CD14-positive monocyte (primary cell): Measurements from ENCODE around the gene TMEM178B. TPM values are rescaled to one million over a fixed set of nuclear protein-coding genes. Genes with fewer than 3 reads are reported as not detected.

ENCODE experiments used
- DNase-seq, 3 donors: peaks; one replicate each; pipeline ENCODE4 v3.0.0-alpha.2; 2011 to 2022
- H2AFZ ChIP-seq: 2 replicates; pipeline ENCODE4 v1.6.0; 2012; ENCODE audit warnings: mild to moderate bottlenecking, low read depth, low read length, inconsistent platforms; ENCODE audit not compliant: insufficient read depth, poor library complexity, severe bottlenecking
- H3K27ac ChIP-seq, 2 donors: 1 replicate in 1 of 2; 2 replicates in 1 of 2; pipeline ENCODE4 v1.5.1; 2012 to 2013; ENCODE audit warnings: low read length in 2 of 2, control low read depth in 1 of 2, inconsistent platforms in 1 of 2, low read depth in 1 of 2, mild to moderate bottlenecking in 1 of 2
- H3K27me3 ChIP-seq, 2 donors: one replicate each; pipeline versions ENCODE4 v1.6.0 to v1.6.1; 2011 to 2013; ENCODE audit warnings: low read length in 2 of 2; ENCODE audit not compliant: control insufficient read depth in 2 of 2, insufficient read depth in 2 of 2
- H3K36me3 ChIP-seq, 2 donors: replicated peaks in 1 of 2; 1 replicate in 1 of 2; 2 replicates in 1 of 2; pipeline versions ENCODE4 v1.5.1 to v1.6.1; 2012 to 2013; ENCODE audit warnings: low read length in 2 of 2, control low read depth in 1 of 2, inconsistent platforms in 1 of 2, mild to moderate bottlenecking in 1 of 2; ENCODE audit not compliant: insufficient read depth in 2 of 2, control insufficient read depth in 1 of 2
- H3K4me1 ChIP-seq, 2 donors: 1 replicate in 1 of 2; 2 replicates in 1 of 2; pipeline versions ENCODE4 v1.5.1 to v1.6.1; 2012 to 2013; ENCODE audit warnings: low read length in 2 of 2, control low read depth in 1 of 2, inconsistent platforms in 1 of 2, mild to moderate bottlenecking in 1 of 2, moderate library complexity in 1 of 2; ENCODE audit not compliant: insufficient read depth in 2 of 2, control insufficient read depth in 1 of 2
- H3K4me2 ChIP-seq: replicated peaks from 2 replicates; pipeline ENCODE3; 2012; ENCODE audit warnings: low read length, moderate library complexity, mild to moderate bottlenecking; ENCODE audit not compliant: poor library complexity, severe bottlenecking; ENCODE audit errors: extremely low read depth
- H3K4me3 ChIP-seq, 3 experiments: fragments of 200-600 bp in 1 of 3; sonication (generic) in 1 of 3; replicated peaks in 1 of 3; 1 replicate in 2 of 3; 2 replicates in 1 of 3; pipeline ENCODE4 v1.5.1; 2011 to 2013; ENCODE audit warnings: low read length in 3 of 3, mild to moderate bottlenecking in 3 of 3, control low read depth in 2 of 3, low read depth in 2 of 3, inconsistent platforms in 1 of 3, moderate library complexity in 1 of 3
- H3K79me2 ChIP-seq: 2 replicates; pipeline ENCODE4 v1.6.0; 2012; ENCODE audit warnings: mild to moderate bottlenecking, control low read depth, inconsistent platforms, low read length, moderate library complexity; ENCODE audit not compliant: insufficient read depth
- H3K9ac ChIP-seq: 2 replicates; pipeline ENCODE4 v1.6.0; 2017; ENCODE audit warnings: low read length, mild to moderate bottlenecking; ENCODE audit not compliant: insufficient read depth, poor library complexity, severe bottlenecking
- H3K9me3 ChIP-seq, 2 donors: replicated peaks in 1 of 2; 1 replicate in 1 of 2; 2 replicates in 1 of 2; pipeline versions ENCODE4 v1.5.1 to v1.6.1; 2012 to 2013; ENCODE audit warnings: low read length in 2 of 2, control low read depth in 1 of 2; ENCODE audit not compliant: control insufficient read depth in 1 of 2, insufficient read depth in 1 of 2
- H4K20me1 ChIP-seq: 2 replicates; pipeline ENCODE4 v1.6.0; 2012; ENCODE audit warnings: mild to moderate bottlenecking, low read length, control low read depth, moderate library complexity; ENCODE audit not compliant: insufficient read depth
- H3K27ac Mint-ChIP-seq, 7 donors: one replicate each; pipeline ENCODE4 v1.8.0; 2020; ENCODE audit warnings: mild to moderate bottlenecking in 7 of 7, mixed read lengths in 7 of 7, moderate library complexity in 6 of 7, inconsistent platforms in 2 of 7
- H3K27me3 Mint-ChIP-seq, 3 donors: one replicate each; pipeline ENCODE4 v1.8.0; 2021 to 2022; ENCODE audit warnings: low read depth in 3 of 3, mild to moderate bottlenecking in 3 of 3, mixed read lengths in 3 of 3, moderate library complexity in 3 of 3, inconsistent platforms in 1 of 3
- H3K36me3 Mint-ChIP-seq, 2 donors: one replicate each; pipeline ENCODE4 v1.8.0; 2020; ENCODE audit warnings: mixed read lengths in 2 of 2, inconsistent platforms in 1 of 2, mild to moderate bottlenecking in 1 of 2
- H3K4me1 Mint-ChIP-seq: one replicate; pipeline ENCODE4 v1.8.0; 2020; ENCODE audit warnings: mild to moderate bottlenecking, mixed read lengths
- H3K4me3 Mint-ChIP-seq, 2 donors: one replicate each; pipeline ENCODE4 v1.8.0; 2020; ENCODE audit warnings: mild to moderate bottlenecking in 2 of 2, mixed read lengths in 2 of 2, moderate library complexity in 1 of 2
- H3K9me3 Mint-ChIP-seq, 7 donors: one replicate each; pipeline ENCODE4 v1.8.0; 2020 to 2022; ENCODE audit warnings: mixed read lengths in 7 of 7, mild to moderate bottlenecking in 6 of 7, moderate library complexity in 6 of 7, inconsistent platforms in 2 of 7
- WGBS: methylation state at CpG from one replicate; pipeline ENCODE4 v1.1.5; 2013; ENCODE audit warnings: missing lambda C conversion rate; ENCODE audit not compliant: insufficient coverage; 5-methylcytosine and 5-hydroxymethylcytosine counted together
- intact Hi-C, 2 donors: fragments of 100-400 bp; cut with micrococcal nuclease; formaldehyde crosslinking; loops; one replicate each; pipeline versions ENCODE4 v1.15.0 to v1.15.1; 2023
- polyA plus RNA-seq, 3 donors: library from polyadenylated mRNA; depleted of rRNA in 1 of 3; unstranded in 2 of 3; stranded (reverse) in 1 of 3; fragments of 300-500 nt in 2 of 3; fragments of >200 nt in 1 of 3; fragmentation: Illumina TruSeq in 2 of 3; gene quantifications; 1 replicate in 2 of 3; 2 replicates in 1 of 3; pipeline ENCODE4 v1.2.3, GENCODE V29; 2012 to 2021
- TF ChIP-seq, protein P1 (sequence below): fragments of 200-600 bp; IDR thresholded peaks from one replicate; pipeline ENCODE4 v1.8.0; 2022; ENCODE audit warnings: antibody characterized with exemption, mild to moderate bottlenecking

The TMEM178B gene
- polyA plus RNA-seq, 3 donors: not detected

DNA sequence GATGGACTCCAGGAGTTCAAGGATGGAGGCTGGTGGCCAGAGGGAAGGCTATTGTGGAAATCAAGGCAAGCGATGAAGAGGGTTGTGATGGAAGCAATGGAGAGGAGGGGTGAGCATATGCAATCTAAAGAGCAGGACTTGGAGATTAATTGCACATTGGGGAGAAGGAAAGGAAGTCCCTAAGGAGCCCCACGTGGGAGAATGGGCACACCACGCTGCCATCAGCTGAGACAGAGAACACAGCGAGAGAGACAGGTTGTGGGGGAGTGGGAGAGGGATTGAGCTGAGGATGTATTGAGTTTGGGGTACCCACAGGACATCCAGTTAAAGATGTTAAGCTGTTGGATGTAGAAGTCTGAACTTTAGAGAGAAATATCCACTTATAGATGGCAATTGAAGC lies 73.6 kb downstream of the TMEM178B start:
- no peaks in the 10 kb centered on the region for H3K4me1 ChIP-seq
- H3K79me2 ChIP-seq: no peaks in the 10 kb centered on the region
- H3K9me3 Mint-ChIP-seq: peaks cover 0 to 8% (median under 1%) of the 10 kb centered on the region in 7 donors
- 84% methylated on average over 4 of the region's 4 CpGs for WGBS
- no peak overlapping the region for H3K27ac ChIP-seq
- no peaks in the 10 kb centered on the region for H4K20me1 ChIP-seq
- H3K4me2 ChIP-seq: no peak overlapping the region
- no peaks in the 10 kb centered on the region for H3K27me3 ChIP-seq
- H3K9ac ChIP-seq: no peak overlapping the region
- no peak overlapping the region for H3K4me3 Mint-ChIP-seq
- TF ChIP-seq, protein P1, sequence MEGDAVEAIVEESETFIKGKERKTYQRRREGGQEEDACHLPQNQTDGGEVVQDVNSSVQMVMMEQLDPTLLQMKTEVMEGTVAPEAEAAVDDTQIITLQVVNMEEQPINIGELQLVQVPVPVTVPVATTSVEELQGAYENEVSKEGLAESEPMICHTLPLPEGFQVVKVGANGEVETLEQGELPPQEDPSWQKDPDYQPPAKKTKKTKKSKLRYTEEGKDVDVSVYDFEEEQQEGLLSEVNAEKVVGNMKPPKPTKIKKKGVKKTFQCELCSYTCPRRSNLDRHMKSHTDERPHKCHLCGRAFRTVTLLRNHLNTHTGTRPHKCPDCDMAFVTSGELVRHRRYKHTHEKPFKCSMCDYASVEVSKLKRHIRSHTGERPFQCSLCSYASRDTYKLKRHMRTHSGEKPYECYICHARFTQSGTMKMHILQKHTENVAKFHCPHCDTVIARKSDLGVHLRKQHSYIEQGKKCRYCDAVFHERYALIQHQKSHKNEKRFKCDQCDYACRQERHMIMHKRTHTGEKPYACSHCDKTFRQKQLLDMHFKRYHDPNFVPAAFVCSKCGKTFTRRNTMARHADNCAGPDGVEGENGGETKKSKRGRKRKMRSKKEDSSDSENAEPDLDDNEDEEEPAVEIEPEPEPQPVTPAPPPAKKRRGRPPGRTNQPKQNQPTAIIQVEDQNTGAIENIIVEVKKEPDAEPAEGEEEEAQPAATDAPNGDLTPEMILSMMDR: no peak
- H3K4me3 ChIP-seq: no peak overlapping the region
- no peak overlapping the region for H2AFZ ChIP-seq
- H3K4me1 Mint-ChIP-seq: no peaks in the 10 kb centered on the region
- no peaks in the 10 kb centered on the region for H3K36me3 Mint-ChIP-seq
- DNase-seq: no peak
- peaks cover 0 to 3% of the 10 kb centered on the region in 2 donors for H3K9me3 ChIP-seq
- no peak overlapping the region for H3K27ac Mint-ChIP-seq
- intact Hi-C loops: no loop called here
- peaks cover 1 to 6% (median 1%) of the 10 kb centered on the region in 3 donors for H3K27me3 Mint-ChIP-seq
- H3K36me3 ChIP-seq: no peaks in the 10 kb centered on the region

DNA sequence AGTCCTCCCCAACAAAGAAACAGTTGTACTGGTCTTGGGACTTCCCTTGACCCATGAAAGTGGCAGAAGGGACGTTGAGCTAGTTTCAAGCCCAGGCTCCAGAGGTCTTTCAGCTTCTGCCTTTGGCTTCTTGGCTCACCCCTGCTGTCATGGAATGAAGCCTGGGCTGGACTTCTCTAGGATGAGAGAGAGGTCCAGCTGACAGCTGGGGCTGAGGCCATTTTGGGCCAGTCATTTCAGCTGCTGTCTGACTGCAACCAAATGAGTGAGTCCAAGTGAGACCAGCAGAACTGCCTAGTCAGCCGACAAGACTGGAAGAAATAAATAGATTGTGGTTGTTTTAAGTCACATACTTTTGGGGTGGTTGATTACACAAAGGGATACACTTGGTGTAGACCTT lies 76.6 kb downstream of the TMEM178B start:
- DNase-seq: no peak
- Histone ChIP-seq H3K9ac (no peak overlapping the region), H3K4me3 (no peak overlapping the region), H2AFZ (no peak overlapping the region), H3K27ac (no peak overlapping the region), H4K20me1 (no peaks in the 10 kb centered on the region), H3K9me3 (peaks cover 0 to 3% of the 10 kb centered on the region in 2 donors), H3K4me1 (no peaks in the 10 kb centered on the region), H3K27me3 (no peaks in the 10 kb centered on the region), H3K79me2 (no peaks in the 10 kb centered on the region), H3K4me2 (no peak overlapping the region), H3K36me3 (no peaks in the 10 kb centered on the region)
- peaks cover 0 to 6% (median 0%) of the 10 kb centered on the region in 7 donors for H3K9me3 Mint-ChIP-seq
- H3K4me1 Mint-ChIP-seq: no peaks in the 10 kb centered on the region
- H3K27me3 Mint-ChIP-seq: peaks cover 0 to 5% (median 1%) of the 10 kb centered on the region in 3 donors
- TF ChIP-seq, protein P1: no peak
- no peak overlapping the region for H3K4me3 Mint-ChIP-seq
- H3K36me3 Mint-ChIP-seq: no peaks in the 10 kb centered on the region
- H3K27ac Mint-ChIP-seq: no peak overlapping the region
- intact Hi-C loops: no loop called here
- 86% methylated on average over 1 of the region's 2 CpGs for WGBS
